Mesenchymal stem cell (in vitro differentiated cells and primary cell): ENCODE results near the gene CEP63.
A peak's percentile ranks its signal among the peaks of the same experiment; 100 is the strongest.

Experiments
- DNase-seq: peaks from one replicate; pipeline ENCODE4 v3.0.0-alpha.2; 2013
- H2AFZ ChIP-seq: one replicate; pipeline ENCODE4 v1.6.1; 2013; ENCODE audit warnings: low read depth, mild to moderate bottlenecking, control low read depth, inconsistent platforms, low read length, moderate library complexity
- H2AK5ac ChIP-seq: 2 replicates; pipeline ENCODE4 v1.6.1; 2013; ENCODE audit warnings: low read length, moderate library complexity, mild to moderate bottlenecking, inconsistent platforms; ENCODE audit not compliant: severe bottlenecking
- H2BK120ac ChIP-seq: one replicate; pipeline ENCODE4 v1.6.1; 2013; ENCODE audit warnings: low read depth, mild to moderate bottlenecking, inconsistent platforms, low read length, moderate library complexity
- H2BK12ac ChIP-seq, 2 experiments: one replicate each; pipeline ENCODE4 v1.6.1; 2013; ENCODE audit warnings: inconsistent platforms in 2 of 2, low read length in 2 of 2, mild to moderate bottlenecking in 2 of 2, moderate library complexity in 2 of 2, control low read depth in 1 of 2
- H2BK15ac ChIP-seq: one replicate; pipeline ENCODE4 v1.6.1; 2013; ENCODE audit warnings: mild to moderate bottlenecking, low read depth, inconsistent platforms; ENCODE audit not compliant: poor library complexity, severe bottlenecking
- H2BK5ac ChIP-seq: 2 replicates; pipeline ENCODE4 v1.6.1; 2013; ENCODE audit warnings: low read depth, mild to moderate bottlenecking, low read length, control low read depth, inconsistent platforms; ENCODE audit not compliant: poor library complexity, severe bottlenecking
- H3K14ac ChIP-seq, 2 experiments: one replicate each; pipeline ENCODE4 v1.6.1; 2013; ENCODE audit warnings: inconsistent platforms in 2 of 2, low read length in 2 of 2, control low read depth in 1 of 2, mild to moderate bottlenecking in 1 of 2, moderate library complexity in 1 of 2
- H3K18ac ChIP-seq, 2 experiments: one replicate each; pipeline ENCODE4 v1.6.1; 2013; ENCODE audit warnings: inconsistent platforms in 2 of 2, low read length in 2 of 2, control low read depth in 1 of 2, low read depth in 1 of 2, mild to moderate bottlenecking in 1 of 2
- H3K23ac ChIP-seq, 2 experiments: one replicate each; pipeline ENCODE4 v1.6.1; 2013; ENCODE audit warnings: inconsistent platforms in 2 of 2, low read length in 2 of 2, mild to moderate bottlenecking in 2 of 2, moderate library complexity in 2 of 2, control low read depth in 1 of 2
- H3K27ac ChIP-seq: 2 replicates; pipeline ENCODE4 v1.5.1; 2013; ENCODE audit warnings: mild to moderate bottlenecking, moderate library complexity, low read length, control low read depth, inconsistent platforms; ENCODE audit not compliant: poor library complexity, severe bottlenecking
- H3K27me3 ChIP-seq, 2 experiments: 2 replicates each; pipeline versions ENCODE4 v1.6.1 to v1.7.0; 2013; ENCODE audit warnings: low read length in 2 of 2, mild to moderate bottlenecking in 2 of 2, moderate library complexity in 2 of 2, control low read depth in 1 of 2, inconsistent platforms in 1 of 2; ENCODE audit not compliant: control insufficient read depth in 1 of 2, insufficient read depth in 1 of 2
- H3K36me3 ChIP-seq, 2 experiments: 2 replicates each; pipeline versions ENCODE4 v1.6.1 to v1.7.0; 2013; ENCODE audit warnings: low read length in 2 of 2, control low read depth in 1 of 2, inconsistent platforms in 1 of 2, low read depth in 1 of 2, mild to moderate bottlenecking in 1 of 2; ENCODE audit not compliant: insufficient read depth in 2 of 2, control insufficient read depth in 1 of 2
- H3K4ac ChIP-seq, 2 experiments: one replicate each; pipeline ENCODE4 v1.6.1; 2013; ENCODE audit warnings: inconsistent platforms in 2 of 2, low read length in 2 of 2, mild to moderate bottlenecking in 2 of 2, moderate library complexity in 2 of 2, control low read depth in 1 of 2, low read depth in 1 of 2
- H3K4me1 ChIP-seq: 2 replicates; pipeline ENCODE4 v1.6.1; 2013; ENCODE audit warnings: low read depth, low read length, control low read depth; ENCODE audit not compliant: control insufficient read depth, insufficient read depth
- H3K4me2 ChIP-seq: 2 replicates; pipeline ENCODE4 v1.6.1; 2013; ENCODE audit warnings: low read length, mild to moderate bottlenecking, inconsistent platforms; ENCODE audit not compliant: poor library complexity, severe bottlenecking
- H3K4me3 ChIP-seq, 2 experiments: 2 replicates each; pipeline versions ENCODE4 v1.5.1 to v1.7.0; 2013; ENCODE audit warnings: low read length in 2 of 2, mild to moderate bottlenecking in 2 of 2, control low read depth in 1 of 2, low read depth in 1 of 2; ENCODE audit not compliant: insufficient read depth in 1 of 2
- H3K79me1 ChIP-seq: replicated peaks from 2 replicates; pipeline ENCODE4 v1.6.1; 2013; ENCODE audit warnings: mild to moderate bottlenecking, control low read depth, low read length, inconsistent platforms; ENCODE audit not compliant: poor library complexity, severe bottlenecking
- H3K9ac ChIP-seq: 2 replicates; pipeline ENCODE4 v1.7.0; 2013; ENCODE audit warnings: mild to moderate bottlenecking, low read length, moderate library complexity
- H3K9me3 ChIP-seq: 2 replicates; pipeline ENCODE4 v1.7.0; 2013; ENCODE audit warnings: mild to moderate bottlenecking, low read length; ENCODE audit not compliant: control insufficient read depth
- H4K8ac ChIP-seq: one replicate; pipeline ENCODE4 v1.6.1; 2013; ENCODE audit warnings: inconsistent platforms, mild to moderate bottlenecking, low read length, moderate library complexity
- H4K91ac ChIP-seq: one replicate; pipeline ENCODE4 v1.6.1; 2013; ENCODE audit warnings: mild to moderate bottlenecking, low read length, inconsistent platforms
- WGBS: methylation state at CpG from one replicate; pipeline ENCODE4 v1.1.7; 2013; ENCODE audit warnings: mixed read lengths; 5-methylcytosine and 5-hydroxymethylcytosine counted together

The CEP63 gene

DNA sequence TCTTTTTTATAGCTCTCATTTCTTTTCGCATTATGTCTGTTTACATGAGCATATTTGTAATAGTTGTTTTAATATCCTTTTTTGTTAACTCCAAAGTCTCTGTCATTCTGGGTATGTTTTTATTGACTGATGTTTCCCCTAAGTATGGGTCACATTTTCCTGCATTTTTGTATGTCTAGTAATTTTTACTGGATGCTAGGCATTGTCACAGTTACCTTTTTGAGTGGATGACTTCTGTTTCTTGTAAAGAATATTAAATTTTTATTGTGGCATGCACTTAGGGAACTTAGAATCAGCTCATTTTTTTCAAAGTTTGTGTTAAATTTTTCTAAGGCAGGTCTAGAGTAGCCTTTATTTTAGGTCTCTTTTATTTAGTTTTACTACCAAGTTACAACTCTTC is 40.8 kb upstream of the CEP63 start:
- Histone ChIP-seq H2BK12ac (no peak overlapping the region), H2BK120ac (no peak overlapping the region), H3K27me3 (no peaks in the 10 kb centered on the region), H3K14ac (no peak overlapping the region), H3K9me3 (no peaks in the 10 kb centered on the region), H2BK5ac (no peak overlapping the region), H2AK5ac (no peak overlapping the region), H3K27ac (peak overlapping the region; percentile 28), H3K9ac (no peak overlapping the region), H2BK15ac (no peak overlapping the region), H3K79me1 (no peaks in the 10 kb centered on the region), H3K23ac (no peak overlapping the region), H4K91ac (no peak overlapping the region), H2AFZ (no peak overlapping the region), H3K4me1 (peaks cover 6% of the 10 kb centered on the region), H3K4me3 (no peak overlapping the region), H3K4ac (no peak overlapping the region), H3K36me3 (no peaks in the 10 kb centered on the region), H3K18ac (no peak overlapping the region), H3K4me2 (no peak overlapping the region), H4K8ac (no peak overlapping the region)
- no CpG with 5 or more reads among the region's 1 CpG for WGBS
- DNase-seq, result no peak

DNA sequence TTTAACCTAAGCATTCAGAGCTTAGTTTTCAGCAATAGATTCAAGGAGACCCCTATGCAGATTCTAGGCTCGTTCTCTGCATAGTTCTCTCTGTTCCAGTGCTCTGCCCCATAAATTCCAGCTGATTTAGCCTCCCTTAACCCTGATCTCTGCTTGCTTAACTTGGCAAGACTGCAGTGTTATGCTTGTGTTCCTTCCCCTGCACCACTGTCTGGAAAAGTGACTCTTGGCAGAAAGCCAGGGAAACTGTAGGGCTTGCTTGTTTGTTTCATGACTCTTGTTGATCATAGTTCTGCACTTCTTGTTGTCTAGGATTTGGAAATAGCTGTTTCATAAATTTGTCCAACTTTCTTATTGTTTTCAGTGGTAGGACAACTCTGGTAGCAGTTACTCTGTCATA is 40.2 kb upstream of the CEP63 start:
- Histone ChIP-seq H3K79me1 (no peaks in the 10 kb centered on the region), H2BK120ac (no peak overlapping the region), H2AK5ac (no peak overlapping the region), H2BK5ac (no peak overlapping the region), H3K9ac (no peak overlapping the region), H3K4me1 (peaks cover 6% of the 10 kb centered on the region), H2AFZ (no peak overlapping the region), H2BK12ac (no peak overlapping the region), H3K4me3 (no peak overlapping the region), H3K23ac (no peak overlapping the region), H3K36me3 (no peaks in the 10 kb centered on the region), H3K18ac (no peak overlapping the region), H2BK15ac (no peak overlapping the region), H3K4me2 (no peak overlapping the region), H4K8ac (no peak overlapping the region), H3K9me3 (no peaks in the 10 kb centered on the region), H3K27me3 (no peaks in the 10 kb centered on the region), H3K4ac (no peak overlapping the region), H3K27ac (peak overlapping the region; percentile 28), H4K91ac (no peak overlapping the region), H3K14ac (no peak overlapping the region)
- WGBS, result 53% methylated on average over 1 of the region's 1 CpG
- peak; percentile 86 for DNase-seq

DNA sequence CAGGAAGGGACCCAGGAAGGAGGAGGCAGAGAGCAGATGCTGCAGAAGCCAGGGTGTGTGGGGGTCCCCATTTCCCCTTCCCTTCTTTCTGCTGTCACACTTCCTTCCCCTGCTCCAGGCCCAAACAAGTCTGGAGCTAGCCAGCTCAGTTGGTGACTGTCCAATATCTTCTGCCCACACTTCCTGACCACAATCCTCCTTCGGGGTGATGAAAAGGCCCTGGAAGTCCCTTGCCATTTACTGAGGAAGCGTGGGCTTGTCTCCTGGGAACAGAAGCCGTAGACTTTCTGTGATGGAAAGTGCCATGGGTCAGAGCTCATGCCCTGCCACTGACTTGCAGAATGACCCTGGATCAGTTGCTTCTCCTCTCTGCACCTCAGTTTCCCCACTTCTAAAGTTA is 39.1 kb upstream of the CEP63 start:
- Histone ChIP-seq H3K27me3 (no peaks in the 10 kb centered on the region), H2AK5ac (no peak overlapping the region), H2BK15ac (no peak overlapping the region), H2AFZ (no peak overlapping the region), H3K79me1 (no peaks in the 10 kb centered on the region), H3K27ac (no peak overlapping the region), H3K23ac (no peak overlapping the region), H4K8ac (no peak overlapping the region), H3K4me3 (no peak overlapping the region), H3K36me3 (no peaks in the 10 kb centered on the region), H3K4me1 (peaks cover 6% of the 10 kb centered on the region), H3K14ac (no peak overlapping the region), H4K91ac (no peak overlapping the region), H2BK120ac (peak overlapping the region; percentile 52), H3K9ac (no peak overlapping the region), H3K4ac (no peak overlapping the region), H3K4me2 (no peak overlapping the region), H3K9me3 (no peaks in the 10 kb centered on the region), H2BK5ac (no peak overlapping the region), H3K18ac (peak overlapping the region in 1 of 2 experiments; percentile 42), H2BK12ac (peak overlapping the region in 1 of 2 experiments; percentile 23)
- DNase-seq, result peak; percentile 40
- 75% methylated on average over 3 of the region's 3 CpGs for WGBS

DNA sequence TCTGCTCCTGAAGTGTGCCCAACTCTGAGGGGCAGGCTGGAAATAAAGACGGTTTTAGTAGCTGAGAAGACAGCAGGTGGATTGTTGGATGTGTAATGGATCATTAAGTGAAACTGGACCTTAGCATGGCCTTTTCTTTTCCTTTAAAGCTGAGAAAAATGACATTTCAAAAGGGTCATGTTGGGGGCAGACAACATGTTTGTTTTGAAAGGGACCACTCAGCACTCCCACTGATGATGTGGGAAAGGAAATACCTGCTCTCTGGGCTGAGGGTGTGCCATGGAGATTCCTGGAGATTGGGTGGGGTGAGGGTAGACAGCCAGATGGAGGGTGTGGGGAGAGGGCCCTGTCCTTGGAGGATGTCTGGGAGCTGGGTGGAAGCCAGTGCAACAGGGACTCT is 38.5 kb upstream of the CEP63 start:
- Histone ChIP-seq H4K8ac (no peak overlapping the region), H2AK5ac (no peak overlapping the region), H3K18ac (no peak overlapping the region), H3K4me3 (no peak overlapping the region), H3K4me1 (peaks cover 6% of the 10 kb centered on the region), H2BK5ac (no peak overlapping the region), H3K4me2 (no peak overlapping the region), H3K23ac (no peak overlapping the region), H3K4ac (no peak overlapping the region), H4K91ac (no peak overlapping the region), H3K27ac (no peak overlapping the region), H3K79me1 (no peaks in the 10 kb centered on the region), H3K27me3 (no peaks in the 10 kb centered on the region), H2BK12ac (peak overlapping the region in 1 of 2 experiments; percentile 81), H2BK120ac (no peak overlapping the region), H3K14ac (no peak overlapping the region), H2BK15ac (no peak overlapping the region), H3K9ac (no peak overlapping the region), H3K9me3 (no peaks in the 10 kb centered on the region), H2AFZ (no peak overlapping the region), H3K36me3 (no peaks in the 10 kb centered on the region)
- WGBS, result 92% methylated on average over 1 of the region's 1 CpG
- DNase-seq, result no peak
